Activated T-cell treated with anti-CD3 and anti-CD28 coated beads, Interleukin-2, amount 50 U/mL, for 72 hours (primary cell): ENCODE measurements around the gene CDT1. TPM values are rescaled to one million over a fixed set of nuclear protein-coding genes. Genes with fewer than 3 reads are reported as not detected.

Source experiments
- ATAC-seq, 2 donors: fragments of 150-1000 bp; cut with Tn5 transposase; replicated peaks in 1 of 2; 2 replicates each; pipeline ENCODE4 v1.10.0; 2021; ENCODE audit warnings: moderate library complexity in 2 of 2, mild to moderate bottlenecking in 1 of 2
- DNase-seq, 2 donors: peaks; one replicate each; pipeline ENCODE4 v3.0.0; 2021 to 2022; ENCODE audit warnings: mixed read lengths in 1 of 2
- H3K27ac Mint-ChIP-seq: one replicate; pipeline ENCODE4 v1.8.0; 2022; ENCODE audit warnings: mild to moderate bottlenecking, moderate library complexity, mixed read lengths
- H3K27me3 Mint-ChIP-seq: one replicate; pipeline ENCODE4 v1.8.0; 2022; ENCODE audit warnings: low read depth, mixed read lengths
- H3K36me3 Mint-ChIP-seq, 2 donors: one replicate each; pipeline ENCODE4 v1.8.0; 2022; ENCODE audit warnings: mixed read lengths in 2 of 2, mild to moderate bottlenecking in 1 of 2; ENCODE audit not compliant: insufficient read depth in 2 of 2
- H3K4me1 Mint-ChIP-seq: one replicate; pipeline ENCODE4 v1.8.0; 2022; ENCODE audit warnings: low read depth, mixed read lengths
- H3K4me3 Mint-ChIP-seq, 2 donors: one replicate each; pipeline ENCODE4 v1.8.0; 2022; ENCODE audit warnings: mild to moderate bottlenecking in 2 of 2, mixed read lengths in 2 of 2, moderate library complexity in 2 of 2
- H3K9me3 Mint-ChIP-seq, 2 donors: one replicate each; pipeline ENCODE4 v1.8.0; 2022; ENCODE audit warnings: mixed read lengths in 2 of 2
- total RNA-seq, 2 donors: library from RNA; stranded (reverse); gene quantifications; one replicate each; pipeline ENCODE4 v1.2.3, GENCODE V29; 2022

The CDT1 gene
- total RNA-seq, 2 donors from 2014 or later: 167 to 172 TPM

DNA sequence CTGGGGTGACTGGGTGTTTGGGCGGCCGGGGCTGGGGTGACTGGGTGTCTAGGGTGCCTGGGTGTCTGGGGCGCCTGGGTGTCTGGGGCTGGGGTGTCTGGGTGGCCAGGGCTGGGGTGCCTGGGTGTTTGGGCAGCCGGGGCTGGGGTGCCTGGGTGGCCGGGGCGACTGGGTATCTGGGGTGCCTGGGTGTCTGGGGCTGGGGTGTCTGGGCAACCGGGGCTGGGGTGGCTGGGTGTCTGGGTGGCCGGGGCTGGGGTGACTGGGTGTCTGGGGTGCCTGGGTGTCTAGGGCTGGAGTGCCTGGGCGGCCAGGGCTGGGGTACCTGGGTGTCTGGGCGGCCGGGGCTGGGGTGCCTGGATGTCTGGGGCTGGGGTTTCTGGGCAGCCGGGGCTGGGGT, 21.6 kb downstream of the CDT1 start:
- Mint-ChIP-seq H3K9me3 (no peaks in the 10 kb centered on the region), H3K4me3 (no peak overlapping the region), H3K27me3 (no peaks in the 10 kb centered on the region), H3K36me3 (no peaks in the 10 kb centered on the region), H3K27ac (no peak overlapping the region), H3K4me1 (no peaks in the 10 kb centered on the region)
- DNase-seq (no peak), ATAC-seq (no peak)

DNA sequence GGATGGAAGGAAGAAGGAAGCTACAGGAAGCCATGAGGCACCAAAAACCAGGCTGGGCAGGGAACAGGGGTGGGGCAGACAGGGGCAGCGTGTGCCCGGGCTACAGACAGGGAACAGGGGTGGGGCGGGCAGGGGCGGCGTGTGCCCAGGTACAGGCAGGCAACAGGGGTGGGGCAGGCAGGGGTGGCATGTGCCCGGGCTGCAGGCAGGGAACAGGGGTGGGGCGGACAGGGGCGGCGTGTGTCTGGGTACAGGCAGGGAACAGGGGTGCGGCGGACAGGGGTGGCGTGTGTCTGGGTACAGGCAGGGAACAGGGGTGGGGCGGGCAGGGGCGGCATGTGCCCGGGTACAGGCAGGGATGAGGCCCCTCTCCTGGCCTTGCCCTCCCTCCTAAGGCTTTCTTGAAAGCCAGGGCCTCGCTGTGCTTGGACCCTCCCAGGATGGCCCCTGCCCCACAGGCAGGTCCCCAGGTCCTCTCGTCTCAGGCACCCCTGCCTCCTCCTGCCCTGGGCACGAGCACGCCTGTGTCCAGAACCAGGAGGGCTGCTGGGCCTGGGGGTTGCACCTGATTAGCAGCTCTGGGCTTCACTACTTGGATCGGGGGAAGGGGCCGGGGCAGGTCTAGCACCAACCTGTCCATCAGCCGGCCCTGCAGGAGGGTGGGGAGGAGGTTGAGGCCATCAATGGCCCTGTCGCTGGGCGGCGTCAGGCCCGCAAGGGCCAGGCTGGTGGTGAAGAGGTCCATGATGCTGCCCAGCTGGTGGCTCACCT, 22.7 kb downstream of the CDT1 start:
- Mint-ChIP-seq H3K4me1 (no peaks in the 10 kb centered on the region), H3K27me3 (no peaks in the 10 kb centered on the region), H3K9me3 (no peaks in the 10 kb centered on the region), H3K27ac (no peak overlapping the region), H3K36me3 (no peaks in the 10 kb centered on the region), H3K4me3 (no peak overlapping the region)
- ATAC-seq (no peak), DNase-seq (no peak)

DNA sequence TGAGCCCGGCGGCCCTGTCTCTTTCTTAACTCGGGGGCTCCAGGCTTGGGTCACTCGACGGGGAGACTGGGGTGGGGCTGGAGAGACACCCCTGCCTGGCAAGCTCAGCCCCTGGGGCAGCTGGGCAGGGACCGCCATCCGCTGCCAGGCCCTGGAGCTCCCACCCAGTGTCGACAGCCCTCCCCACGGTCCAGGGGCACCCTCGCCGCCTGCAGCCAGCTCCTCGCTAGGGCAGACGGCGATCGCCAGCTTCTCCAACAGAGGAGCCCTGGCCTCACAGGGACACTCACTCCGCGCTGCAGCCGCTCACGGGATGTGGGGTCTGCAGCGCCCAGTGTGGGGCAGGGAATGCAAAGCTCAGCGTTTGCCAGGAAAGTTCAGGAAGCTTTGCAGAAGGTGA, 24.1 kb downstream of the CDT1 start:
- DNase-seq (no peak), ATAC-seq (no peak)
- no peaks in the 10 kb centered on the region for H3K4me1 Mint-ChIP-seq
- H3K27ac Mint-ChIP-seq: no peak overlapping the region
- H3K36me3 Mint-ChIP-seq: no peaks in the 10 kb centered on the region
- H3K9me3 Mint-ChIP-seq: no peaks in the 10 kb centered on the region
- H3K4me3 Mint-ChIP-seq: no peak overlapping the region
- no peaks in the 10 kb centered on the region for H3K27me3 Mint-ChIP-seq

DNA sequence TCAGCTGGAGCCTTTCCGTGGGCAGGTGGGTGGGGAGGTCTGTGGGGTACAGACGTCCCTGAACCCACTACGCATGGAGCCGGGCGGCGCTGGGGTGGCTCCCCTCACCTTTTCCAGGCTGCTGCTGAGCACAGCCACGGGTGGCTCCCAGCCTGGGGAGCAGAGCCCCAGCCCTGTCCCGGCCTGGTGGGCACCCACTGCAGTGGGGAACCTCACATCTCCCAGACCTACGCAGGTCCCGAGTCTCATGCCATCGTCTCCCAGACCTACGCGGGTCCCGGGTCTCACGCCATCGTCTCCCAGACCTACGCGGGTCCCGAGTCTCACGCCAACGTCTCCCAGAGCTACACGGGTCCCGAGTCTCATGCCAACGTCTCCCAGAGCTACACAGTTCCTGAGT, 25.1 kb downstream of the CDT1 start:
- H3K4me3 Mint-ChIP-seq: no peak overlapping the region
- ATAC-seq (no peak), DNase-seq (no peak)
- no peak overlapping the region for H3K27ac Mint-ChIP-seq
- no peaks in the 10 kb centered on the region for H3K9me3 Mint-ChIP-seq
- H3K4me1 Mint-ChIP-seq: no peaks in the 10 kb centered on the region
- H3K36me3 Mint-ChIP-seq: no peaks in the 10 kb centered on the region
- no peaks in the 10 kb centered on the region for H3K27me3 Mint-ChIP-seq

DNA sequence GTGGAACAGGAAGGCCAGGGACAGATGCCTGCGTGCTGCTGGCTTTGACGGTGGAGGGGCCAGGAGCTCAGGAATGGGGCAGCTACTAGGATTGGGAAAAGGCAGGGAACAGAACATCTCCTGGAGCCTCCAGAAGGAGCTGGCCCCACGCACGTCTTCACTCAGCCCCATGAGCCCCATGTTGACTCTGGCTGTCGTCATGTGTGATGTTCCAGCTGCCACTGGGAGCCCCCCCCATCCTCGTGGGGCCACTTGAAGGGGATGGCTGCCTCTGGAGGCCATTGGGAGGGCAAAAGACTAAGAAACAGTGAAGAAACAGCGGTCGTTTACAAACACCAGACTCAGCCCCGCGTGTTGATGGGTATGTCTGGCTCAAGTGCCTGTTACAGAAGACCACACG, 26.7 kb downstream of the CDT1 start:
- H3K27me3 Mint-ChIP-seq: no peaks in the 10 kb centered on the region
- H3K9me3 Mint-ChIP-seq: no peaks in the 10 kb centered on the region
- no peak for DNase-seq
- no peak for ATAC-seq
- no peak overlapping the region for H3K27ac Mint-ChIP-seq
- no peaks in the 10 kb centered on the region for H3K36me3 Mint-ChIP-seq
- no peak overlapping the region for H3K4me3 Mint-ChIP-seq
- no peaks in the 10 kb centered on the region for H3K4me1 Mint-ChIP-seq

DNA sequence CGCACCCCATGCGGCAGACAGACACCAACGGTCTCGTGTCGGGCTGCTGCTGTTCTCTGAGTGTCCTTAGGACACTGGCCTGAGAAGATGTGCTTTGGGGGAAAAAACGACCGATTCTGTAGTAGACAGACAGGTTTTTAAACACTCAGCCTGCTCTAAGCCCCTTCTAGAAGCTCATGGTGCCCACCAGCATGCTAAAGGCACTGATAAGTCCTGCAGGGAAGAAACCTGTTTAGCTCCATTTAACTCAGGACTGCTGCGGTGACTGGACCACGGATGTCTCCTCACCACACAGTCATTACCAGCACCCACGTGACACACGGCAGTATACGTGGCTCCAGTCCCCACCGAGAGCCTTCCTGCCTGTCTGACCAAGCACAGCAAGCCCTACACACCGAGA, 27.2 kb downstream of the CDT1 start:
- no peaks in the 10 kb centered on the region for H3K36me3 Mint-ChIP-seq
- DNase-seq (no peak), ATAC-seq (no peak)
- no peaks in the 10 kb centered on the region for H3K27me3 Mint-ChIP-seq
- H3K9me3 Mint-ChIP-seq: no peaks in the 10 kb centered on the region
- no peak overlapping the region for H3K27ac Mint-ChIP-seq
- H3K4me1 Mint-ChIP-seq: no peaks in the 10 kb centered on the region
- no peak overlapping the region for H3K4me3 Mint-ChIP-seq

DNA sequence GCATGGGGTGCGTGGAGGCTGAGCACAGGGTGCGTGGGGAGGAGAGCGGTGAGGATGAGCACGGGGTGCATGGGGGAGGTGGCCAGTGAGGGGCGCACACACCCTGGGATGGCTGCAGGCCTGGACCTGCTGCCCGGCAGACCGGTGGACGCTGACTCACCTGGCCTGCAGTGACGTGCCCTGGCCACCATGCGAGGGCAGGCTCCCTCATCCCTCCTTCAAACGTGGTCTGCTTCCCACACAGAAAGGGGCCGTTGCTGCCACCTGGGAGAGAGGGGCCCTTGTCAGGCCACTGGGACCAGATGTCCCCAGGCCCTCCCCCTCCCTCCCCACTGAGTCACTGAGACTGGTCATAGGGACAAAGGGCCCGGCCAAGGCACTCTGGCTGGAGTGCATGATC, 28.2 kb downstream of the CDT1 start:
- H3K4me3 Mint-ChIP-seq: no peak overlapping the region
- H3K4me1 Mint-ChIP-seq: no peaks in the 10 kb centered on the region
- DNase-seq: no peak
- H3K9me3 Mint-ChIP-seq: no peaks in the 10 kb centered on the region
- H3K27me3 Mint-ChIP-seq: no peaks in the 10 kb centered on the region
- no peaks in the 10 kb centered on the region for H3K36me3 Mint-ChIP-seq
- H3K27ac Mint-ChIP-seq: no peak overlapping the region
- ATAC-seq: no peak

DNA sequence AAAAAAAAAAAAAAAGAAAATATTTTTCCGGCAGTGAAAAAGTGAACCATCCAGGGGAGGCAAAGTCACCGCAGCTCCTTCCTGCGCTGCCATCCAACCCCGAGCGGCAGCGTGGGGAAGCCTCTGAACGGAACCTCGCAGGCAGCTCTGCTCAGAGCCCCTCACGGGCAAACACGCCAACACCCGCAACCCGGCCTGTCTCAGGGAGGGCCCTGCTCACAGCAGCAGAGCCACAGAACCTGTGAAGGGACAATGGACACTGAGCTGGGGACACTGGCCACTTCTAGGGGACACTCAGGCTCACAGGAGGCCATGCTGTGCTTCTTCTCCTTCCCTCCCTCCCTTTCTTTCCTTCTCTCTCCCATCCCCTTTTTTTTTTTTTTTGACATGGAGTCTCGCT, 29.5 kb downstream of the CDT1 start:
- H3K4me1 Mint-ChIP-seq: no peaks in the 10 kb centered on the region
- no peak for ATAC-seq
- no peak for DNase-seq
- no peaks in the 10 kb centered on the region for H3K36me3 Mint-ChIP-seq
- no peak overlapping the region for H3K4me3 Mint-ChIP-seq
- no peak overlapping the region for H3K27ac Mint-ChIP-seq
- H3K27me3 Mint-ChIP-seq: no peaks in the 10 kb centered on the region
- no peaks in the 10 kb centered on the region for H3K9me3 Mint-ChIP-seq

DNA sequence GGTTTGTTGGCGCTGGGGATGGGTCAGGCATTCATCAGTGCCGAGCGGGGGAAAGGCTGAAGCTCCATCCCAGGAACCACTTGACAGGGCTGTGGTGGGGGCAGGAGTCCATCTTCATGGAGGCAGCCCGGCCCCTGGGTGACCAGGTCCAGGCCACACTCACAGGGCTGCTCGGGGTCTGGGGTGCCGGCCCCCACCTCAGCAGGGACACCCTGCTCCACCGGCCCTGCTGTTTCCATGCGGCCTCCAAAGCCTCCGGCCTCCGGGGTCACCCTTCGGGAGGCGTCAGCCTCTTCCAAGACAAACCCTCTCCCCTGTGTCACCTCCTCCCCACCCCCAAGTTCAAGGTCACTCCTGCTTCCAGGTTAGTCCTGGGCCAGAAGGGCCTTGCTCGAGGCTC, 31.1 kb downstream of the CDT1 start:
- Mint-ChIP-seq H3K27me3 (no peaks in the 10 kb centered on the region), H3K9me3 (no peaks in the 10 kb centered on the region), H3K36me3 (no peaks in the 10 kb centered on the region), H3K4me1 (no peaks in the 10 kb centered on the region), H3K27ac (no peak overlapping the region), H3K4me3 (no peak overlapping the region)
- no peak for DNase-seq
- ATAC-seq: no peak

DNA sequence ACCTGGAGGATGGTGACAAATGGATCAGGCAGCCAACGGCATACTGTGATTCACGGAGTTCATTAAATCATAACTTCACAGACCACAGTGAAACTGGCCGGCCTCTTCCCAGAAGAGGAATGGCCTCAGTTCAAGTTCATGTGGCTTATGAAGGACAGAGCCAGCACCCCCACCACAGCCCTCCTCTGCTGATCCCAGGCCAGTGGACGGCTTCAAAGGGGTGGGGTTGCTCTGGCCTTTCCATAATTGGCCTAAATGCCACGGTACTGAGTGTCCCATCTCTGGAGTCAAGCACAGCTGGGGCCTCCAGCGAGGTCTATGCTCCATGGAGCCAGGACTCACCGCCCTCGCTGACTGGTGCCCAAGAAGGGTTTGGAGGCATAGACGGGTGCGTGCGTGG, 31.8 kb downstream of the CDT1 start:
- no peaks in the 10 kb centered on the region for H3K27me3 Mint-ChIP-seq
- no peaks in the 10 kb centered on the region for H3K9me3 Mint-ChIP-seq
- H3K4me3 Mint-ChIP-seq: no peak overlapping the region
- H3K36me3 Mint-ChIP-seq: no peaks in the 10 kb centered on the region
- ATAC-seq (no peak), DNase-seq (no peak)
- no peak overlapping the region for H3K27ac Mint-ChIP-seq
- no peaks in the 10 kb centered on the region for H3K4me1 Mint-ChIP-seq

DNA sequence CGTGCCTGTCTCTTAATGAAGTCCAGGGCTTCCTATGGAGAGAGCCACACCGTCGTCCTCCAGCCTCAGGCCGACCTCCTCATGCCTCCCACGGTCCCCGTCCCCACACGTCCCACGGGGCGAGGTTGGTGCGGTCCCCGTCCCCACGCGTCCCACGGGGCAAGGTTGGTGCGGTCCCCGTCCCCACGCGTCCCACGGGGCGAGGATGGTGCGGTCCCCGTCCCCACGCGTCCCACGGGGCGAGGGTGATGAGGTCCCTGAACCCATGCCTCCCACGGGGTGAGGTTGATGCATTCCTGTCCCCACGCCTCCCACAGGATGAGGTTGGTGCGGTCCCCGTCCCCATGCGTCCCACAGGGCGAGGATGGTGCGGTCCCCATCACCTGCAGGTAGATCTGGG, 32.2 kb downstream of the CDT1 start:
- Mint-ChIP-seq H3K36me3 (no peaks in the 10 kb centered on the region), H3K9me3 (no peaks in the 10 kb centered on the region)

DNA sequence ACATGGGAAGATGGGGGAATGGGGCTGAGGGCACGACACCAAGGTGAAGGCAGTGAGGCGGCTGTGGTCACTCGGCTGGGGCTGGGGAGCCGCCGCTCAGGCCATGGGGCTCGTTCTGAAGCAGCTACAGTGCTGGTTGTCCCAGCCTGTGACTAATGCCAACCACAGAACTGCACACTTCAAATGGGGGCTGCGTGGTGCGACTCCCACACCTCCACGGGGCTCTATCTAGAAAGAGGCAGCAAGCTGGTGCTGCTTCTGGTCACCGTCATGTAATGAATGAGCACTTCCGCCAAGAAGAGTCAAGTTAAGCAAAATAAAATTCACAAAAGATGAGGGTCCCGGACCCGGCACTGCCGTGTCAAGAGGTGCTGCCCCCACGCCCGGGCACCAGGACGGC, 33.2 kb downstream of the CDT1 start:
- H3K36me3 Mint-ChIP-seq: no peaks in the 10 kb centered on the region
- no peak overlapping the region for H3K27ac Mint-ChIP-seq
- no peaks in the 10 kb centered on the region for H3K9me3 Mint-ChIP-seq
- no peaks in the 10 kb centered on the region for H3K4me1 Mint-ChIP-seq
- ATAC-seq (no peak), DNase-seq (no peak)
- no peaks in the 10 kb centered on the region for H3K27me3 Mint-ChIP-seq
- no peak overlapping the region for H3K4me3 Mint-ChIP-seq

More for the DNA sequence above, 32.2 kb downstream of the CDT1 start:
- no peaks in the 10 kb centered on the region for H3K4me1 Mint-ChIP-seq
- H3K4me3 Mint-ChIP-seq: no peak overlapping the region
- ATAC-seq: no peak
- H3K27ac Mint-ChIP-seq: no peak overlapping the region
- no peaks in the 10 kb centered on the region for H3K27me3 Mint-ChIP-seq
- DNase-seq: no peak

DNA sequence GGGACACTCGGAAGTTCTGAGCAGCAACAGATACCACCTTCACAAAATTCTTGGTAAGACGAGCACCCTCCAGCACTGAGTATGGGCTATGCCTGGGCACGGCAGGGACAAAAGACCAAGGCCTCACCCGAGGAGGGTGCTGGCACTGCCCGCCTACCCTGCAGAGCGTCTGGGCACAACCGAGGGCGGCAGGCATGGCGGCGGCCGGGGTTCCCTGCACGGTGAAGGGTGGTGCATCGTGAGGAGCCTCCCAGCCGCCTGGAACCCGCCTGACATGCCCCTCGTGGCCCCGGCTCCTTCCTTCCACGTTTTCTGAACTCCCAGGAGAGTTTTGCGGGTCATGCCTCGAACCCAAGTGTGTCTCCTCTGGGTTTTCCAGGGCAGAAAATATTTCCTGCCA, 34.2 kb downstream of the CDT1 start:
- Mint-ChIP-seq H3K27me3 (no peaks in the 10 kb centered on the region), H3K4me3 (no peak overlapping the region), H3K27ac (no peak overlapping the region), H3K4me1 (no peaks in the 10 kb centered on the region), H3K9me3 (no peaks in the 10 kb centered on the region), H3K36me3 (no peaks in the 10 kb centered on the region)
- no peak for DNase-seq
- no peak for ATAC-seq

DNA sequence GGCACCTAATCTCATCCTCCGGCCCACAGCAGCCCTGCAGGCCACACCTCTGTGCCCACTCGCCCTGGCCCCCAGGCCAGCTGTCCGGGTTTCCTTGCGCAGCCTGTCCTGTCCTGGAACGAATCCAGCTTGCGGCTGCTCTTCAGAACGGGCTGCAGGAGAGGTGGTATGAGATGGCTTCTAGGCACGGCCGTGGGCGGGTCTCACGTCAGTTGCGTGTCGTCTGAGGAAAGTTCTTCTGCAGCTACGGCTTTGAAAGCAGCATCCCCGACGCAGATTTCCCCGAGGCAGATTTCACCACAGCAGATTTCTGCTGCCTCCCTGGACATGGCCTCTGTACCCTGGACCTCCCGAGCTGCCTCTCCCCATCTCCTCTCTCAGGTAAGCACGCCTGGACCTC, 35.0 kb downstream of the CDT1 start:
- ATAC-seq: no peak
- no peaks in the 10 kb centered on the region for H3K27me3 Mint-ChIP-seq
- H3K4me3 Mint-ChIP-seq: no peak overlapping the region
- H3K27ac Mint-ChIP-seq: no peak overlapping the region
- no peaks in the 10 kb centered on the region for H3K4me1 Mint-ChIP-seq
- no peaks in the 10 kb centered on the region for H3K9me3 Mint-ChIP-seq
- no peaks in the 10 kb centered on the region for H3K36me3 Mint-ChIP-seq
- DNase-seq: no peak
